KMS-11 (cell line): ENCODE data around the gene GBA2.

Source experiments
- H2AFZ ChIP-seq: fragments of 200-600 bp; sonication (generic); 2 replicates; pipeline ENCODE4 v1.6.1; 2016; ENCODE audit warnings: antibody characterized with exemption, mixed run types, low read depth
- H3K27ac ChIP-seq: fragments of 200-600 bp; sonication (generic); 2 replicates; pipeline ENCODE4 v1.6.1; 2016; ENCODE audit warnings: mild to moderate bottlenecking, mixed run types
- H3K27me3 ChIP-seq: fragments of 200-600 bp; sonication (generic); 2 replicates; pipeline ENCODE4 v1.6.1; 2017; ENCODE audit warnings: mild to moderate bottlenecking, low read depth, mixed run types, moderate library complexity; ENCODE audit not compliant: insufficient read depth
- H3K36me3 ChIP-seq: fragments of 200-600 bp; sonication (generic); 2 replicates; pipeline ENCODE4 v1.6.1; 2017; ENCODE audit warnings: mild to moderate bottlenecking, mixed run types; ENCODE audit not compliant: insufficient read depth
- H3K4me1 ChIP-seq: fragments of 200-600 bp; sonication (generic); 2 replicates; pipeline ENCODE4 v1.6.1; 2016; ENCODE audit warnings: mild to moderate bottlenecking, low read depth, mixed run types; ENCODE audit not compliant: poor library complexity, severe bottlenecking
- H3K4me2 ChIP-seq: fragments of 200-600 bp; sonication (generic); 2 replicates; pipeline ENCODE4 v1.7.0; 2016; ENCODE audit warnings: mild to moderate bottlenecking, mixed run types
- H3K4me3 ChIP-seq: fragments of 200-600 bp; sonication (generic); IDR thresholded peaks from 2 replicates; pipeline ENCODE4 v1.6.1; 2017; ENCODE audit warnings: low read depth, low read length, mixed read lengths; ENCODE audit not compliant: insufficient read depth
- H3K79me2 ChIP-seq: fragments of 200-600 bp; sonication (generic); 2 replicates; pipeline ENCODE4 v1.6.1; 2016; ENCODE audit warnings: low read depth, mixed run types; ENCODE audit not compliant: insufficient read depth
- H3K9ac ChIP-seq: fragments of 200-600 bp; sonication (generic); 2 replicates; pipeline ENCODE4 v1.6.1; 2016; ENCODE audit warnings: mild to moderate bottlenecking, mixed run types
- H4K20me1 ChIP-seq: fragments of 200-600 bp; sonication (generic); 2 replicates; pipeline ENCODE4 v1.6.1; 2016; ENCODE audit warnings: mild to moderate bottlenecking, mixed run types; ENCODE audit not compliant: insufficient read depth
- CTCF ChIP-seq: fragments of 200-600 bp; sonication (generic); conservative IDR thresholded peaks from 2 replicates; pipeline ENCODE4 v1.6.1; 2017; ENCODE audit warnings: low read depth, mild to moderate bottlenecking, antibody characterized with exemption, low read length, moderate library complexity, mixed read lengths

Gene GBA2

GRCh38 chr9:35755071-35755470, 6.0 kb upstream of the GBA2 start:
- no peak overlapping the region for H3K27ac ChIP-seq
- H3K27me3 ChIP-seq = no peaks in the 10 kb centered on the region
- H3K79me2 ChIP-seq = peaks cover 24% of the 10 kb centered on the region; the same call in 1 of the 2 replicates
- H2AFZ ChIP-seq = no peak overlapping the region
- peaks cover 17% of the 10 kb centered on the region for H3K4me1 ChIP-seq
- no peaks in the 10 kb centered on the region for H3K36me3 ChIP-seq
- no peak overlapping the region for H3K4me2 ChIP-seq
- no peaks in the 10 kb centered on the region for H4K20me1 ChIP-seq
- no peak overlapping the region for H3K9ac ChIP-seq
- no peak for TF ChIP-seq CTCF
- no peak overlapping the region for H3K4me3 ChIP-seq

GRCh38 chr9:35754264-35754663, 5.2 kb upstream of the GBA2 start, which contains the start of gene MSMP:
Gene MSMP (minus strand): TSS chr9:35754276. CDS start chr9:35754129, 147 bp downstream.
- Histone ChIP-seq H3K79me2 (peaks cover 21% of the 10 kb centered on the region; the same call in 1 of the 2 replicates), H3K36me3 (no peaks in the 10 kb centered on the region), H4K20me1 (no peaks in the 10 kb centered on the region), H3K27me3 (no peaks in the 10 kb centered on the region), H3K9ac (no peak within 1 kb of the TSS), H3K4me1 (peaks cover 22% of the 10 kb centered on the region), H3K4me3 (no peak within 1 kb of the TSS), H3K4me2 (no peak within 1 kb of the TSS), H3K27ac (no peak within 1 kb of the TSS), H2AFZ (no peak within 1 kb of the TSS)
- TF ChIP-seq CTCF = no peak

GRCh38 chr9:35753466-35753865, 4.4 kb upstream of the GBA2 start:
- H3K27me3 ChIP-seq = no peaks in the 10 kb centered on the region
- no peak overlapping the region for H3K9ac ChIP-seq
- no peak overlapping the region for H2AFZ ChIP-seq
- peaks cover 15% of the 10 kb centered on the region for H3K79me2 ChIP-seq
- no peak overlapping the region for H3K4me3 ChIP-seq
- no peaks in the 10 kb centered on the region for H3K36me3 ChIP-seq
- peaks cover 15% of the 10 kb centered on the region for H3K4me1 ChIP-seq
- no peak overlapping the region for H3K4me2 ChIP-seq
- H3K27ac ChIP-seq = no peak overlapping the region
- TF ChIP-seq CTCF = no peak
- no peaks in the 10 kb centered on the region for H4K20me1 ChIP-seq

GRCh38 chr9:35750256-35750531, 1.2 kb upstream of the GBA2 start:
- Histone ChIP-seq H3K4me1 (peaks cover 23% of the 10 kb centered on the region), H2AFZ (no peak overlapping the region), H3K4me2 (peak overlapping the region; percentile 68), H3K79me2 (peaks cover 33% of the 10 kb centered on the region), H3K36me3 (no peaks in the 10 kb centered on the region), H3K9ac (no peak overlapping the region), H4K20me1 (no peaks in the 10 kb centered on the region; the same call in 1 of the 2 replicates), H3K4me3 (no peak overlapping the region), H3K27ac (no peak overlapping the region), H3K27me3 (no peaks in the 10 kb centered on the region)
- TF ChIP-seq CTCF = no peak
